Measurements from ENCODE around the gene STK33. TPM values are rescaled to one million over a fixed set of nuclear protein-coding genes. Genes with fewer than 3 reads are reported as not detected.

The STK33 gene
- total and polyA plus RNA-seq, 2 of the 13 experiments (the other 11 are each of a cell fraction or from before 2014, with no cell fraction given): 2.7 to 12.6 TPM

- no peak for TF ChIP-seq ISL2 (CRISPR knock-in tag; IDR thresholded peaks at IDR 0.05)
- TF ChIP-seq ZBTB37 (CRISPR knock-in tag; IDR thresholded peaks at IDR 0.05): no peak
- no peak for TF ChIP-seq U2AF1 (optimal IDR thresholded peaks at IDR 0.05; ENCODE audit: low read depth, low read length)
- TF ChIP-seq ZBTB20 (CRISPR knock-in tag; IDR thresholded peaks at IDR 0.05; ENCODE audit: borderline replicate concordance, low read depth): no peak
- TF ChIP-seq MYC (CRISPR knock-in tag; IDR thresholded peaks at IDR 0.05; ENCODE audit: borderline replicate concordance): peak; percentile 87; the same call in 1 of the 2 replicates
- no peak for TF ChIP-seq SP5 (CRISPR knock-in tag; IDR thresholded peaks at IDR 0.05; ENCODE audit: borderline replicate concordance, low read depth)
- TF ChIP-seq RFXAP (CRISPR knock-in tag; IDR thresholded peaks at IDR 0.05; ENCODE audit: borderline replicate concordance): 0 out of 2 replicates have a peak, but pooled peaks have one; percentile 47
- TF ChIP-seq HIC2 (CRISPR knock-in tag; IDR thresholded peaks at IDR 0.05; ENCODE audit: low read depth): no peak
- TF ChIP-seq KIAA2018 (CRISPR knock-in tag; IDR thresholded peaks at IDR 0.05; ENCODE audit: borderline replicate concordance): no peak
- TF ChIP-seq CBFB (CRISPR knock-in tag; IDR thresholded peaks at IDR 0.05): no peak; the same call in 1 of the 2 replicates
- TF ChIP-seq ZNF607 (CRISPR knock-in tag; IDR thresholded peaks at IDR 0.05; ENCODE audit: borderline replicate concordance): 0 out of 2 replicates have a peak, but pooled peaks have one; percentile 24
- peak; percentile 13; the same call in 1 of the 2 replicates for TF ChIP-seq HNF4A (CRISPR knock-in tag; IDR thresholded peaks at IDR 0.05)
- 0 out of 2 replicates have a peak, but pooled peaks have one; percentile 34 for TF ChIP-seq ZBTB14 (CRISPR knock-in tag; IDR thresholded peaks at IDR 0.05)
- no peak for TF ChIP-seq GPN1 (CRISPR knock-in tag; IDR thresholded peaks at IDR 0.05; ENCODE audit: borderline replicate concordance)
Observed at GRCh38 chr11:8593935-8594909, at the start of gene STK33 (continued).
